HG03175 (cell line): Measurements from ENCODE around the gene ID4.
"Not testable (repeated sequence)": the region's sequence is repeated elsewhere in the genome, so short reads cannot be mapped to it uniquely, and the experiment has no call there.

ENCODE experiments used
- ATAC-seq: cut with Tn5 transposase; IDR thresholded peaks from one replicate; pipeline ENCODE4 v1.9.1; 2021; ENCODE audit warnings: mild to moderate bottlenecking, moderate library complexity; ENCODE audit not compliant: unreplicated experiment

The ID4 gene

GRCh38 chr6:19831358-19831757 is 5.8 kb upstream of the ID4 start:
- ATAC-seq: no peak

GRCh38 chr6:19833947-19834346 is 3.2 kb upstream of the ID4 start:
- no peak for ATAC-seq

- ATAC-seq: no peak
These were observed 2.3 kb upstream of the ID4 start for GRCh38 chr6:19834858-19835257.

GRCh38 chr6:19835605-19836004 is 1.6 kb upstream of the ID4 start:
- no peak for ATAC-seq

GRCh38 chr6:19837511-19838441 is 606 bp downstream of the ID4 start:
- ATAC-seq: no peak

GRCh38 chr6:19838442-19839236 is 1.5 kb downstream of the ID4 start:
- no peak for ATAC-seq

GRCh38 chr6:19839237-19839546 is 2.0 kb downstream of the ID4 start:
- ATAC-seq: no peak

- no peak for ATAC-seq
These were observed 2.6 kb downstream of the ID4 start for GRCh38 chr6:19839788-19840187.

- ATAC-seq: no peak
These were observed 4.0 kb downstream of the ID4 start for GRCh38 chr6:19841181-19841580.

- no peak for ATAC-seq
These were observed 5.0 kb downstream of the ID4 start for GRCh38 chr6:19842030-19842615.

GRCh38 chr6:19844689-19845088 is 7.5 kb downstream of the ID4 start:
- ATAC-seq: no peak

GRCh38 chr6:19845266-19846041 is 8.3 kb downstream of the ID4 start:
- no peak for ATAC-seq

GRCh38 chr6:19848465-19849029 is 11.4 kb downstream of the ID4 start:
- no peak for ATAC-seq

- ATAC-seq: no peak
These were observed 12.0 kb downstream of the ID4 start for GRCh38 chr6:19849196-19849595.

GRCh38 chr6:19849755-19850154 is 12.6 kb downstream of the ID4 start:
- no peak for ATAC-seq

- ATAC-seq: no peak
These were observed 14.3 kb downstream of the ID4 start for GRCh38 chr6:19851241-19852089.

GRCh38 chr6:19852090-19852457 is 14.9 kb downstream of the ID4 start:
- ATAC-seq: no peak

GRCh38 chr6:19852927-19853326 is 15.8 kb downstream of the ID4 start:
- no peak for ATAC-seq

- ATAC-seq: not testable (repeated sequence)
These were observed 17.3 kb downstream of the ID4 start for GRCh38 chr6:19854421-19855015.
